Lower lobe of right lung (tissue), 2 donors: ENCODE results near the gene LCK. TPM values are rescaled to one million over a fixed set of nuclear protein-coding genes. Genes with fewer than 3 reads are reported as not detected.

Experiments
- ATAC-seq, 2 donors: fragments of 200-7000 bp; cut with Tn5 transposase; one replicate each; pipeline ENCODE4 v1.9.1; 2020 to 2022; ENCODE audit warnings: mild to moderate bottlenecking in 2 of 2, moderate library complexity in 2 of 2
- DNase-seq: peaks from one replicate; pipeline ENCODE4 v3.0.0-alpha.2; 2020
- H3K27ac ChIP-seq: fragments of 200-600 bp; one replicate; pipeline ENCODE4 v1.8.0; 2022
- H3K27me3 ChIP-seq: fragments of 200-600 bp; one replicate; pipeline ENCODE4 v1.8.0; 2022; ENCODE audit warnings: low read depth
- H3K36me3 ChIP-seq: fragments of 200-600 bp; one replicate; pipeline ENCODE4 v1.8.0; 2022; ENCODE audit warnings: mild to moderate bottlenecking
- H3K4me1 ChIP-seq: fragments of 200-600 bp; one replicate; pipeline ENCODE4 v1.8.0; 2022
- H3K4me3 ChIP-seq: fragments of 200-600 bp; one replicate; pipeline ENCODE4 v1.8.0; 2022; ENCODE audit warnings: mild to moderate bottlenecking
- H3K9me3 ChIP-seq: fragments of 200-600 bp; one replicate; pipeline ENCODE4 v1.8.0; 2022
- CTCF ChIP-seq: fragments of 200-600 bp; IDR thresholded peaks from one replicate; pipeline ENCODE4 v1.8.0; 2022; ENCODE audit warnings: antibody characterized with exemption, mild to moderate bottlenecking
- intact Hi-C: fragments of 100-400 bp; cut with DNase I; formaldehyde crosslinking; loops from one replicate; pipeline ENCODE4 v1.11.0; 2022
- total RNA-seq: library from RNA; stranded (reverse); fragmentation: NEBNext Ultra II Directional; extraction: Animal tissue kit (Norgen Biotek cat#: 25700); gene quantifications from one replicate; pipeline ENCODE4 v1.2.1, GENCODE V29; 2021
- donor health status: DM: no; HTN: yes; CAD: no; lungs with severe emphysema.

LCK gene
- total RNA-seq, 1 donor from 2014 or later, result 7.5 TPM

- H3K27ac ChIP-seq, result no peak overlapping the region
- intact Hi-C loops, result no loop called here
- DNase-seq, result no peak
- TF ChIP-seq CTCF, result no peak
- no peak for ATAC-seq
- peaks cover 1% of the 10 kb centered on the region for H3K4me1 ChIP-seq
- H3K4me3 ChIP-seq, result no peak overlapping the region
- no peaks in the 10 kb centered on the region for H3K9me3 ChIP-seq
- H3K27me3 ChIP-seq, result no peaks in the 10 kb centered on the region
- peaks cover 20% of the 10 kb centered on the region for H3K36me3 ChIP-seq
Measured at GRCh38 chr1:32299327-32299726, 48.3 kb downstream of the LCK start.

- no peak for ATAC-seq
- Histone ChIP-seq H3K4me1 (no peaks in the 10 kb centered on the region), H3K27ac (no peak overlapping the region), H3K9me3 (no peaks in the 10 kb centered on the region), H3K27me3 (no peaks in the 10 kb centered on the region), H3K4me3 (no peak overlapping the region), H3K36me3 (peaks cover 51% of the 10 kb centered on the region)
- no peak for TF ChIP-seq CTCF
- DNase-seq, result no peak
- intact Hi-C loops, result no loop called here
Measured at GRCh38 chr1:32303358-32303757, 52.3 kb downstream of the LCK start.

- TF ChIP-seq CTCF, result no peak
- peaks cover 51% of the 10 kb centered on the region for H3K36me3 ChIP-seq
- no peaks in the 10 kb centered on the region for H3K27me3 ChIP-seq
- no peak overlapping the region for H3K4me3 ChIP-seq
- peaks cover 3% of the 10 kb centered on the region for H3K4me1 ChIP-seq
- no peak for ATAC-seq
- no peak for DNase-seq
- H3K27ac ChIP-seq, result no peak overlapping the region
- intact Hi-C loops, result no loop called here
- no peaks in the 10 kb centered on the region for H3K9me3 ChIP-seq
Measured at GRCh38 chr1:32303997-32304622, 53.0 kb downstream of the LCK start.

- peaks cover 3% of the 10 kb centered on the region for H3K4me1 ChIP-seq
- intact Hi-C loops, result no loop called here
- TF ChIP-seq CTCF, result no peak
- no peak for ATAC-seq
- no peak for DNase-seq
- H3K27ac ChIP-seq, result no peak overlapping the region
- no peaks in the 10 kb centered on the region for H3K9me3 ChIP-seq
- no peak overlapping the region for H3K4me3 ChIP-seq
- H3K27me3 ChIP-seq, result no peaks in the 10 kb centered on the region
- H3K36me3 ChIP-seq, result peaks cover 51% of the 10 kb centered on the region
Measured at GRCh38 chr1:32305310-32305709, 54.2 kb downstream of the LCK start.

- H3K9me3 ChIP-seq, result no peaks in the 10 kb centered on the region
- H3K4me1 ChIP-seq, result peaks cover 19% of the 10 kb centered on the region
- intact Hi-C loops, result no loop called here
- ATAC-seq (no peak), DNase-seq (no peak)
- no peak overlapping the region for H3K27ac ChIP-seq
- H3K4me3 ChIP-seq, result no peak overlapping the region
- peaks cover 51% of the 10 kb centered on the region for H3K36me3 ChIP-seq
- no peak for TF ChIP-seq CTCF
- H3K27me3 ChIP-seq, result no peaks in the 10 kb centered on the region
Measured at GRCh38 chr1:32307324-32307723, 56.3 kb downstream of the LCK start.
